GM21717 (cell line): Measurements from ENCODE around the gene LZTR1.
"Not testable (repeated sequence)": the region's sequence is repeated elsewhere in the genome, so short reads cannot be mapped to it uniquely, and the experiment has no call there.

Experiments
- ATAC-seq: cut with Tn5 transposase; IDR thresholded peaks from one replicate; pipeline ENCODE4 v1.9.1; 2021; ENCODE audit warnings: mild to moderate bottlenecking, moderate library complexity; ENCODE audit not compliant: unreplicated experiment

Gene LZTR1

GRCh38 chr22:20965104-20965887 is 16.8 kb upstream of the LZTR1 start:
- ATAC-seq, result no peak

- ATAC-seq, result no peak
Measured at GRCh38 chr22:20965888-20966855, 15.9 kb upstream of the LZTR1 start.

DNA sequence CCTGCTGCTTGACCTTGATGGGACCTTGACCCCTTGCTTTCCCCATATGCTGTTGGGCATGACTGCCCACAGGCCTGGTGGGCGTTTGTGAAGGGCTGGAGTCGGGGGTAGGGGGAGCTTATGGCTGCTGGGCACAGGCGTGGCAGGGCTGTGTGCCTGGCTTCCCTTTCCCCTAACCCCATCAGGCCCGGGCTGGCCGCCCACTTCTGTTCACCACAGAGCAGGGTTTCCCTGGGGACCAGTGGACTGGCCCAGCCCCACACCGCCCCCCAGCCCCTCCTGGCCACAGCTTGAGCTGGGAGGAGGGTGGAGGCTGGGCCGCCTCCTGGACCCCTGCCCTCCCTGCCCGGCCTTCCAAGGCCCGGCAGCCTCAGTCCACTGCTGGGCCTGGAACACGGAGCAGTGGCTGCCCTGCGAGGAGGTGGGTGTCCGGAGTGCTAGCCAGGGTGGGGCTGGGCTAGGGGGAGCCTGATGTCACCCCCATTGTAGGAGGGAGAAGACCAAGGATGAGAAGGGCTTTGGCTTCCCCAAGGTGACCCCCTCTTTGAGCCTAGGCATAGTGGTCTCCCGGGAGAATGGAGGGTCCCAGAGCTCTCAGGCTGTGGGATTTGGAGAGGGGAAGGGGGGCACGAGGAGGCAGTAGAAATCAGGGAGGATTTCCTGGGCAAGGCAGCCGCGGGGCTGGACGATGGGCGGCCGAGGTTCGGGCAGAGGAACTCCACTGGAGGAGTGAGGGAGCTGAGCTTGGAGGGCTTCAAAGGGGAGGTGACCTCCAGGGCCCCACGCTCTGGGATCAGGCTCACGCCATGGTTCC is 15.0 kb upstream of the LZTR1 start, which contains the start of gene AIFM3:
TSS of gene AIFM3 (plus strand) at position 373 of the 814 bp plus-strand sequence. CDS start 690 bp downstream, outside the sequence.
- ATAC-seq, result no peak

- no peak for ATAC-seq
Measured at GRCh38 chr22:20967697-20968211, 14.3 kb upstream of the LZTR1 start.

- no peak for ATAC-seq
Measured at GRCh38 chr22:20968281-20968977, 13.7 kb upstream of the LZTR1 start.

GRCh38 chr22:20970939-20971657 is 11.0 kb upstream of the LZTR1 start:
- ATAC-seq, result no peak

DNA sequence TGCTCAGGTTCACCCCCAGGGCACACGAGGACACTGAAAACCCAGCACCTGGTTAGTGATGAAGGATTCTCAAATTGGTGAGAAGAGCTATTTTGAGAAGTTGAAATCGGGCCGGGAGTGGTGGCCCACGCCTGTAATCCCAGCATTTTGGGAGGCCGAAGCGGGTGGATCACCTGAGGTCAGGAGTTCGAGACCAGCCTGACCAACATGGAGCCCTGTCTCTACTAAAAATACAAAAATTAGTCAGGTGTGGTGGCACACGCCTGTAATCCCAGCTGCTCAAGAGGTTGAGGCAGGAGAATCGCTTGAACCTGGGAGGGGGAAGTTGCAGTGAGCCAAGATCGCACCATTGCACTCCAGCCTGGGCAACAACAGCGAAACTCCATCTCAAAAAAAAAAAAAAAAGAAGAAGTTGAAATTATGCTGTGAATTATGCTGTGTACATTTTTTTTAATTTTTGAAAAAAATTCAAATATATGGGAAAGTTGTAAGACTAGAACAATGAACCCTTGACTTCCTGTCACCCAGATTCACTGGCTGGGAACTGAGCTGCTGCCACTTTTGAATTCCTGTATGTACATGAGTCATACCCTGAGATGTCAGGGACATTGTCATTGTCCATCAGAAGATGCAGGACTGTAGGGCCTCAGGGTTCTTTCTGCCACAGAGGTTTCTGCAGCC is 9.9 kb upstream of the LZTR1 start:
- ATAC-seq, result not testable (repeated sequence)

GRCh38 chr22:20972933-20973577 is 9.0 kb upstream of the LZTR1 start:
- no peak for ATAC-seq

DNA sequence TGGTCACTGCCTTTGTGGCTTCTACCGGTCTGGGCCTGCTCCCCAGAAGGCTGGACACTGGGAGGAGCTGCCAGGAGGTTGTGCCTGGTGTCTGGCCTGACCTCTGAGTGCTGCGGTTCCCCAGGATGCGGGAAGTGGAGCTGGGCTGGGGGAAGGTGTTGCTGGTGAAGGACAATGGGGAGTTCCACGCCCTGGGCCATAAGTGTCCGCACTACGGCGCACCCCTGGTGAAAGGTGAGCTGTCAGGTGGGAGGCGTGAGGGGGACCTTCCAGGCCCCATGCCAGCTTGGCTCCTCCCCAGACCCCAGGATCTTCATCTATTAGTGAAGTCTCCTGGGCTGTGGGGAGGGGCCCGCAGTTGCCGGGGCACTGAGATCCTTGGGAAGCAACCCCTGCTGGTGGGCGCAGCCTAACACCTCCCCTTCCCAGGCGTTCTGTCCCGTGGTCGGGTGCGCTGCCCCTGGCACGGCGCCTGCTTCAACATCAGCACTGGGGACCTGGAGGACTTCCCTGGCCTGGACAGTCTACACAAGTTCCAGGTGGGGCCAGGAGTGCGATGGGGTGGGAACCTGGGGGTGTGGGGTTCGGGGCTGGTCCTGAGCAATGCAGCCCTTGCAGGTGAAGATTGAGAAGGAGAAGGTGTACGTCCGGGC is 8.3 kb upstream of the LZTR1 start:
- no peak for ATAC-seq

- no peak for ATAC-seq
Measured at GRCh38 chr22:20974336-20974955, 7.7 kb upstream of the LZTR1 start.

DNA sequence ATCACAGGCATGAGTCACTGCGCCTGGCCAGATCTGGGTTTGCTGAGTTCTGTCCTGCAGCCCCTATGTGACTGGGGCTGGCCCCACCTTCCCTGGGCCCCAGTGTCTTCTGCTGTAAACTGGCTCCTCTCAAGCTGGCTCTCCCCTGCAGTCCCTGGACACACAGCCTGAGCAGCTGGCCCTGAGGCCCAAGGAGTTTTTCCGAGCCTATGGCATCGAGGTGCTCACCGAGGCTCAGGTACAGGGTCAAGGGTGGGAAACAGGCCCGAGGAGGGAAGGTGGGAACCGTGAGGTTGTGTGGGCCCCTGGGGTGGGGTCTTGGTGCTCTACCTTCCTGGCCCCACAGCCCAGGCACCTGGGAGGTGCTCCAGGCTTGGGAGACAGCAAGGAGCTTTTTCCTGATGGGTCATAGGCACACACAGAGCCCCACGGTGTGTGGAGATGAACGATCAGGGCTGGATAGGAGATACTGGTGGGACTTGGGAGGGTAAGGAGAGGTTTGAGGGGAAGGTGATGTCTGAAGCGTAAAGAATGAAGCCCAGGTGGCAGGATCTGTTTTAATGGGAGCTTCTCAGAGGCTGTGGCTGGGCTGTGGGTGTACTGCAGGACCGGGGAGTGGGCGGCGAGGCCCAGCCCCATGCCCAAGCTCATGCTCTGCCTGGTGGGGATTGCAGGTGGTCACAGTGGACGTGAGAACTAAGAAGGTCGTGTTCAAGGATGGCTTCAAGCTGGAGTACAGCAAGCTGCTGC is 6.4 kb upstream of the LZTR1 start:
- no peak for ATAC-seq

GRCh38 chr22:20976291-20976877 is 5.7 kb upstream of the LZTR1 start:
- ATAC-seq, result no peak

GRCh38 chr22:20977019-20977418 is 5.1 kb upstream of the LZTR1 start:
- ATAC-seq, result no peak

DNA sequence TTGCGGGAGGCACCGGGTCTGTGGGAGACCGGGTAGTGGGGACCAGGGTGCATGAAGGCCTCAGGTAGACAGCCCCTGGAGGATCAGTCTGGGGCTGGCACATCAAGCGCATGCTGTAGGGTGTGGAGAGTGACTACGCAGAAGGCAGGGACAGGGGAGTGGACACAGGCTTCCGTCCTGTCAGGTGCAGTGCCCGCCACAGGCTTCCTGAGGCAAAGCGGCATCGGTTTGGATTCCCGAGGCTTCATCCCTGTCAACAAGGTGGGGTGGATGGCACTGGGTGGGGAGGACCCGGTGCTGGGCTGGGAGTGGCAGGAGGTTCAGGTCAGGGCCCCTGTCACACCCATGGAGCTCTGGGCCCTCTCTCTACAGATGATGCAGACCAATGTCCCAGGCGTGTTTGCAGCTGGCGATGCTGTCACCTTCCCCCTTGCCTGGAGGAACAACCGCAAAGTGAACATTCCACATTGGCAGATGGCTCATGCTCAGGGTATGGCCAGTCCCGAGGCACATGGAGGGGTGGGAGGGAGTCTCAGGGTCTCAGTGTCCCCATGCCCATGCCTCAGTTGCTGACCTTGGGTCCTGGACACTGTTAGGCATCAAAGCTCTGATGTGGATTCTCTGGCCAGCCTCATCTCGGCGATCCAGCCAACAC is 4.5 kb upstream of the LZTR1 start:
- ATAC-seq, result no peak

DNA sequence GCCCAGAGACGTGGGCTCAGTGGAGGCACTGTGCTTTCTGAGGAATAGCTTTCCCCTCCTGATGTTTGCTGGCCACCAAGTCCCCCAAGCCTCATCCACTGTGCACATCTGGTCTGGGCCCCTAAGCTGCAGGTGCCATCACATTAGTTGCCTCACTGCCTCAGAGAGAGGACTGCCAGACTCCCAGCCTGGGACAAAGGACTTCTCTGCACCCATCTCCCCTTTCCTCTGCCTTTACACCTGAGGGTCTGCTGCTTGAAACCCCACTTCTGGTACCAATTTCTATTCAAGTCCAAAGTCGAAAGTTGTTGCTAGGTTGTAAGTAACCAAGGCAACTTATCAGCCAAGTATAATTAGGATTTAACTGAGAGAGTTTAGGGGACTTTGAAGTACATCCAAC is 3.7 kb upstream of the LZTR1 start:
- no peak for ATAC-seq
